Activated gamma-delta T cell (primary cell): ENCODE results near the gene CHST1.

Source experiments
- DNase-seq: peaks from one replicate; lab custom pipeline; 2025; lab: John Stamatoyannopoulos, UW
- total RNA-seq, 2 donors: gene quantifications; one replicate each; lab custom pipeline; 2026; lab: John Stamatoyannopoulos, UW

CHST1 gene
- 0 to 0.10 reads per million in 2 donors for total RNA-seq

- DNase-seq = no peak
Measured at GRCh38 chr11:45665206-45665932, at the start of gene CHST1. TSS of gene CHST1 (minus strand) at chr11:45665622. CDS start at chr11:45650923, 14,699 bp downstream.

- no peak for DNase-seq
Measured at GRCh38 chr11:45713573-45713972, 48.2 kb upstream of the CHST1 start.

- DNase-seq = no peak
Measured at GRCh38 chr11:45710561-45710960, 45.1 kb upstream of the CHST1 start.

- DNase-seq = no peak
Measured at GRCh38 chr11:45708887-45709663, 43.7 kb upstream of the CHST1 start.

GRCh38 chr11:45704635-45705034, 39.2 kb upstream of the CHST1 start:
- DNase-seq = no peak

- DNase-seq = no peak
Measured at GRCh38 chr11:45704133-45704532, 38.7 kb upstream of the CHST1 start.

- no peak for DNase-seq
Measured at GRCh38 chr11:45702511-45702910, 37.1 kb upstream of the CHST1 start.

GRCh38 chr11:45698777-45699497, 33.5 kb upstream of the CHST1 start:
- no peak for DNase-seq

- no peak for DNase-seq
Measured at GRCh38 chr11:45692808-45693453, 27.5 kb upstream of the CHST1 start.

- no peak for DNase-seq
Measured at GRCh38 chr11:45688472-45689033, 23.1 kb upstream of the CHST1 start.

- DNase-seq = no peak
Measured at GRCh38 chr11:45687836-45688235, 22.4 kb upstream of the CHST1 start.

GRCh38 chr11:45685964-45686537, 20.6 kb upstream of the CHST1 start:
- DNase-seq = no peak

GRCh38 chr11:45684440-45684839, 19.0 kb upstream of the CHST1 start:
- no peak for DNase-seq

- no peak for DNase-seq
Measured at GRCh38 chr11:45683271-45684058, 18.0 kb upstream of the CHST1 start.

- no peak for DNase-seq
Measured at GRCh38 chr11:45679806-45680205, 14.4 kb upstream of the CHST1 start.

GRCh38 chr11:45678976-45679375, 13.6 kb upstream of the CHST1 start:
- DNase-seq = no peak

- no peak for DNase-seq
Measured at GRCh38 chr11:45677770-45678512, 12.5 kb upstream of the CHST1 start.

- no peak for DNase-seq
Measured at GRCh38 chr11:45676522-45677095, 11.2 kb upstream of the CHST1 start.

- DNase-seq = no peak
Measured at GRCh38 chr11:45675646-45676045, 10.2 kb upstream of the CHST1 start.
